Activated CD8-positive, alpha-beta memory T cell treated with anti-CD3 and anti-CD28 coated beads, Interleukin-2, amount 50 U/mL, for 24 hours (primary cell): ENCODE results near the gene SLC25A12.
"Not testable (repeated sequence)": the region's sequence is repeated elsewhere in the genome, so short reads cannot be mapped to it uniquely, and the experiment has no call there.

Experiments used
- DNase-seq: peaks from one replicate; pipeline ENCODE4 v3.0.0-alpha.2; 2020; ENCODE audit errors: extremely low read depth

SLC25A12 gene, protein sequence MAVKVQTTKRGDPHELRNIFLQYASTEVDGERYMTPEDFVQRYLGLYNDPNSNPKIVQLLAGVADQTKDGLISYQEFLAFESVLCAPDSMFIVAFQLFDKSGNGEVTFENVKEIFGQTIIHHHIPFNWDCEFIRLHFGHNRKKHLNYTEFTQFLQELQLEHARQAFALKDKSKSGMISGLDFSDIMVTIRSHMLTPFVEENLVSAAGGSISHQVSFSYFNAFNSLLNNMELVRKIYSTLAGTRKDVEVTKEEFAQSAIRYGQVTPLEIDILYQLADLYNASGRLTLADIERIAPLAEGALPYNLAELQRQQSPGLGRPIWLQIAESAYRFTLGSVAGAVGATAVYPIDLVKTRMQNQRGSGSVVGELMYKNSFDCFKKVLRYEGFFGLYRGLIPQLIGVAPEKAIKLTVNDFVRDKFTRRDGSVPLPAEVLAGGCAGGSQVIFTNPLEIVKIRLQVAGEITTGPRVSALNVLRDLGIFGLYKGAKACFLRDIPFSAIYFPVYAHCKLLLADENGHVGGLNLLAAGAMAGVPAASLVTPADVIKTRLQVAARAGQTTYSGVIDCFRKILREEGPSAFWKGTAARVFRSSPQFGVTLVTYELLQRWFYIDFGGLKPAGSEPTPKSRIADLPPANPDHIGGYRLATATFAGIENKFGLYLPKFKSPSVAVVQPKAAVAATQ

DNA sequence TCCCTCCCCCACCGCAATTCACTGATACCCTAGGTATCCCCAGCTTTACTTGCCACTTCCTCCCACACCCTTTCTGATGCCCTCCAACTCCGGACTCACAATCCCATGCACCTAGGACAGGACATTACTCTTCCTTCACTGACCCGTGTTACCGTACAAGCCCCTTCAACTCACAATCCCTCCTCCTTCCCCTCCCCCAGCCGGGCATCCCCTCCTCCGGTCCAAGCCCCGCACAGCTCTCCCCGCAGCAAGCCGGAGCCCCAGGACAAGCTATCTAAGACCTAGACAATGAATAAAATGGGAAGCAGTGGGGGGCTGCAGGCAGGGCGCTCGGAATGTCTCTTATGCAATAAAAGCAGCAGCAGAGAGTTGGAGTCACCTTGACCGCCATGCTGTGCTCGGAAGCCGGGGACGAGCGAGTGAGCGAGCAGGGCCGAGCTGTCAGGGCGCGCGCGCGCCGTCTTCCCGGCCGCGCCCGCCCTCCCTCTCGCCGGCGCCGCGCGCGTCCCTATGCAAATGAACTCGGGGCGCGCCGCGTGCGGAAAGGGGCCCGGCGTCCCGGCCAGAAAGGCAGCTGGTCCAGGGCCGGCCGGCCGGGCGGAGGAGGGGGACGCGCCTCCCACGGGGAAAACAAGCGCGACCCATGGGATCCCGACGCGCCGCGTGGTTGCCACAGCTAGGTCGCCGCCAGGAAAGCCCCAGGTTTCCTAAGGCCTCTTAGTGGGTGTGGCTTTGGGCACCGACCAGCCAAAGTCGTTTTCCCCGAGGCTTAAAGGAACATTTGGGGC, at the start of gene SLC25A12:
TSS of gene SLC25A12 (minus strand) at position 421 of the 788 bp plus-strand sequence. CDS start at position 391, 30 bp downstream.
- peak; percentile 40 for DNase-seq

DNA sequence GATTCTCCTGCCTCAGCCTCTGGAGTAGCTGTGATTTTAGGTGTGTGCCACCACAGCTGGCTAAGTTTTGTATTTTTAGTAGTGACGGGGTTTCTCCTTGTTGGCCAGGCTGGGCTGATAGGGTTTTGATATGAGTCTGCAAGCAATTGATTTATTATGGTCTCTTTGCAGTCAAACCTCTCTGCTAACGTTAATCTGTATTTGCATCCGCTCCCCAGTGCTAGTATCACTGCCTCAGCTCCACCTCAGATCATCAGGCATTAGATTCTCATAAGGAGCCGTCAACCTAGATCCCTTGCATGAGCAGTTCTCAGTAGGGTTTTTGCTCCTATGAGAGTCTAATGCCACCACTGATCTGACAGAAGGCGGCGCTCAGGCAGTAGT, 47.3 kb upstream of the SLC25A12 start:
- no peak for DNase-seq

DNA sequence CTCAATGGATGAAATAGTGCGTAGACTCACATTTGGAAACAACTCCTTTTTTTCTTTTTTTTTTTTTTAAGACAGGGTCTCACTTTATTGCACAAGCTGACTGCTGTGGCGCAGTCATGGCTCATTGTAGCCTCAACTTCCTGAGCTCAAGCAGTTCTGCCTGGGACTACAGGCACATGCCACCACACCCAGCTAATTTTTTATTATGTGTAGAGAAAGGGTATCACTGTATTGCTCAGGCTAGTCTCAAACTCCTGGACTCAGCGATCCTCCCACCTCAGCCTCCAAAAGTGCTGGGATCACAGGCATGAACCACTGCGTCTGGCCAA, 45.7 kb upstream of the SLC25A12 start:
- DNase-seq = no peak

DNA sequence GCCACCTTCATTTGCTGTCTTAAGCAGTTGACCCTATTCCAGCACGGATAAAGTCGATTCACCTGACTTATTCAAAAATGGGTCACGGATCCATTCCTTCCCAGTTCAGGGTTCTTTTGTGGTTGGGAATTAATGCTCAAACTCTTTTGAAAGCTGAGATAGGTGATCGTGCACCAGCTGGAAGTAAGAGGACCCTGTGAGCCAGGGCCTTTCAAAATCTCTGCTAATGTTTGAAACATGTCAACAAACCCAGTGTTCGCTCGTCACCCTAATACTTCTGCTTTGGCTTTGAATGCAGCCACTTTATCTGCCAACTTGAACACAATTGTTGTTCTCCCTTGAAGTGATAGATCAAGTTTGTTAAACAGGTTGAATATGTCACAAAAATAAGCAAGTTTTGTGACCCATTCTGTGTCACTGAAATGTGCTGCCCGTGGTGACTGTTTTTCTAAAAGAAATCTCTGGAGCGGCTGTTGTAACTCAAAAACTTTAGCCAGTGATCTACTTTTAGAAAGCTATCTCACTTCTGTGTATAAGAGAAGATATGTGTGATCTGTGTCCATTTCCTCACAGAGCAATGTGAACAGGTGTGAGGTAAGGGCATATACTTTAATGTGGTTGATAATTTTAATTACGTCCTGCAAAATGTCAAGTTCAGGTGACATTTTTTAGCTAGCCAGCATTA, 45.2 kb upstream of the SLC25A12 start:
- DNase-seq = no peak

DNA sequence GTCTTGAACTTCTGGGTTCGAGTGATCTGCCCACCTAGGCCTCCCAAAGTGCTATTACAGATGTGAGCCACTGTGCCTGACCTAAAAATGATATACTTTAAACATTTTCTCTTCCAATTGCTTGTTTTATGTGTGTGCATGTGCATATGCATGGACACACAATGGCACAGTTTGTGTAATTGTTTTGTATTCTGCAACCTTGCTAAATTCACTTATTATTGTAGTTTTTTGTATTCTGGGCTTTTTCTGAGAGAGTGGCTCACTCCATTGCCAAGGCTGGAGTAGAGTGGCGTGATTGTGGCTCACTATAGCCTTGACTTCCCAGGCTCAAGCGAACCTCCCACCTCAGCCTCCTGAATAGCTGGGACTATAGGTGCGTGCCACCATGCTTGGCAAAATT, 36.3 kb upstream of the SLC25A12 start:
- DNase-seq = no peak

DNA sequence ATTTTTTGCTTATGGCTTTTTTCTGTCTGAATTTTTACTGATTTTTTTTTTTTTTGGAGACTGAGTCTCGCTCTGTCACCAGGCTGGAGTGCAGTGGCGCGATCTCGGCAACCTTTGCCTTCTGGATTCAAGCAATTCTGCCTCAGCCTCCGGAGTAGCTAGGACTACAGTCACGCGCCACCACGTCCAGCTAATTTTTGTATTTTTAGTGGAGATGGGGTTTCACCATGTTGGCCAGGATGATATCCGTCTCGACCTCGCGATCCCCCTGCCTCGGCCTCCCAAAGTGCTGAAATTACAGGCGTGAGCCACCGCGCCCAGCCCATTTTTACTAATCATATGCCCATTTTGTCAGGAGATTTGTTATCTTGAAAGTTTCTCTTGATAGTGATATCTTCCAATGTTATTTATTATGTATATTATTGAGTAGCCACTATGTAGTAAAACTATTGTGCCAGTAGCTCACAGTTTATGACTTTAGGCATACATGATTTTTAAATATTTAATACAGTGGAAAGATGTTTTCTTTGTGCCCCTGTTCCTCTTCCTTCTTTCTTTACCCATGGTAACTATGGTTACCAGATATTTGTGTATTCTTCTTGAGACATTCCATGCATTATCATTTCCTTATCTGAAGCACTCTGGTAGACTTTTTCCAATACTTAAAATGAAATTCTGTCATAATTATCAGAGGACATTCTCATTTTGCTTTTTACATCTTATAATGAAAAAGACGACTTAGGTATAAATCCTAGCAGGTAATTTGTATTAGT, 30.3 kb upstream of the SLC25A12 start:
- DNase-seq = no peak

DNA sequence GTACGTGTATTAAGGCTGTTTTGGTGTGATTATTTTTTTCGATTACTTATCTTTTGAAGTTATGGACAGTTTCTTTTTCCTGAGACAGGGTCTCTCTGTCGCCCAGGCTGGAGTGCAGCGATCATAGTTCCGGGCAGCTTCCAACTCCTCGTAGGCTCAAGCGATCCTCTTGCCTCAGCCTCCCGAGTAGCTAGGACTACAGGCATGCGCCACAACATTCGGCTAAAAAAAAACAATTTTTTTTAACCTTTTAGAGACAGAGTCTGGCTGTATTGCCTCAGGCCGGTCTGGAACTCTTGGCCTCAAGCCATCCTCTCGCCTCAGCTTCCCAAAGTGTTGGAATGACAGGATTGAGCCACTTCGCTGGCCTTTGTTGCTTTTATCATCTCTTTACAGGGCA, 29.2 kb upstream of the SLC25A12 start:
- no peak for DNase-seq

DNA sequence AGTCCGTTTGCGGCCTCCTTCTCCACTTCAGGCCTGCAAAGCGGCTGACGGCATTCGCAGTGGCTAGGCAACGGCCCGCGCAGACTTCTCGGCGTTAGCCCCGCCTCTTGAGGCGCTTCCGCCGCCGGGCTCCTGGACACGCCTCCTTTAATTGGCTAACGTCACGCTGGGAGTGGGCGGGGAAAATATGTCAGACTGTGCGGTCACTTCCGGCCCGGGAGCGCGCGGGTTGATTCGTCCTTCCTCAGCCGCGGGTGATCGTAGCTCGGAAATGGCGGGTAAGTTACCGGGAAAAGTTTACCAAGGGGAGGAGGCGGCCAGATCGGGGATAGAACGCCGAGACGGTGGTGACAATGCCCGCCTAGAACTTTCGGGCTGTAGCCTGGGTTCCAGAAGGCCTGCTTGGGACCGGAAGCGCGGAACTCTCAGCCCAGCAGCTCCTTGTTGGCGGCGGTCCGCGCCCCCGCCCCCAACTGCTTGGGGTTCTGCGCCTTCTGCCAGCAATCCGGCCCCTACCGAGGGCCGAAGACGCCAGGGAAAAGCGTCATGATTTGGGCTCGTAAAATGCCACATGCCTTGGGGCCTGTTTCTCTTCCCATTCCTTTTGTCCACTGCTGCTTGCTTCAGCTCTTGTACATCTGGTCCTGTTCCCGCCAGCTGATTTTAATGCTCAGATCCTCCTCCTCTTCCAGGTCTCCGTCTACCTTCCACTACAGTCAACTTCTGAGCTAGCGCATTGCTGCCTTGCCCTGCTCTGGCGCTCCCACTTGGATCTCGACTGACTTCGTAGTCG, 28.4 kb upstream of the SLC25A12 start, which contains the start of gene HAT1:
TSS of gene HAT1 (plus strand) at position 232 of the 793 bp plus-strand sequence. CDS start at position 272, 40 bp downstream.
- peak; percentile 96 for DNase-seq

DNA sequence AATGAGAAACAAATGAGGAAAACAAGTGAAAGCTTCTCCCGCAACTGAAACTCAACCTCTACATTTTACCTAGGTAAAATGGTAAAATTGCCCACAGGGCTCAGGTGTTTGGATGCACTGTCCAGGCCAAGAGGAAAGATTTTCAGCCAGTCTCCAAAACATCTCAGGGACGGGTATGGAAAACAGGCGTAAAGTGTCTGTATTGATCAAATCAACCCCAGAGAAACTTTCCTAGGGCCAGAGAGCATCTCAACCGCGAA, 27.9 kb upstream of the SLC25A12 start:
- DNase-seq = no peak

DNA sequence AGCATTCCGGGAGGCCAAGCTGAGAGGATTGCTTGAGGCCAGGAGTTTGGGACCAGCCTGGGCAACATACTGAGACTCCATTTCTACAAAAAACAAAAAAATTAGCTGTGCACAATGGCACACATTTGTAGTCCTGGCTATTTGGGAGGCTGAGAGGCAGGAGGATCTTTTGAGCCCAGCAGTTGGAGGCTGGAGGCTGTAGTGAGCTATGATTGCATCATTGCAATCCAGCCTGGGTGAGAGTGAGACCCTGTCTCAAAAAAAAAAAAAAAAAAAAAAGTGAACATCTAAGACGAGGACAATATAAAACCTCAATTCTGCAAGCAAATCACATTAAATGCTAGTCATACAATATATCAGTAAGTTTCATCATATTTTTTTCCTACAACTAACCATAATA, 25.4 kb upstream of the SLC25A12 start:
- DNase-seq = no peak

DNA sequence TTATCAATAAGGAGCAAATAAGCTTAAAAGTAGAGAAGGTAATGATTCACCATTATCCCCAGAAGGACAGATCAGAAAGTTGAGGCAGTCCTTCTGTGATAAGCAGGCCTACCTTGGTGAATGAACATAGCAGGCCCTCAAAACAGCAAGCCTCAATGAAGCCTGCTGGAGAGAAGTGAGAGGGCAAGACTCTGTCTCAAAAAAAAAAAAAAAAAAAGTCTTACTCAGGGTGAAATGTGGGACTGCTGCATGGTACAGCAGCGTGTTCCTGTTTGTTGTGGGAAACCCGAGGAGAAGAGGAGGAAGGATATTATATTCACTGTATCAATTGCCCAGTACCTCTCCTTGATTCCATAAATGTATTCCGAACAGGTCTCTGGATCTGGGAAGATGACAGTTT, 19.5 kb upstream of the SLC25A12 start:
- no peak for DNase-seq

DNA sequence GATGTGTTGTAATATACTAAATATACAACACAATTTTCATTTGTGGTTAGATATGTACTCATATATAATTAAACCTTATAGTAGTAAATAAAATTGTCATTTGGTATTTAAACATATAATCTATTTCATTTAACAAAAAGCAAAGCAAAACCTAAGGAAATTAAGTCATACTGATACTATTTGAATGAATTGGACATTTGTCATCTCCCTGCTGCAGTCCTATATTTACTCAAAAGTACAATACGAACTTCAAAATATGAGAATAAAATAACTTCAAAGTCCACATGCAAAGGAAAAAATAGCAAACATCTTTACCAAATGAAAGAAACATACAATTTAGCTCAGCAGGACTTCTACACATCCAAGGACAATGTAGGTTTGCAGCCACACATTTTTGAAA, 16.4 kb upstream of the SLC25A12 start:
- no peak for DNase-seq

DNA sequence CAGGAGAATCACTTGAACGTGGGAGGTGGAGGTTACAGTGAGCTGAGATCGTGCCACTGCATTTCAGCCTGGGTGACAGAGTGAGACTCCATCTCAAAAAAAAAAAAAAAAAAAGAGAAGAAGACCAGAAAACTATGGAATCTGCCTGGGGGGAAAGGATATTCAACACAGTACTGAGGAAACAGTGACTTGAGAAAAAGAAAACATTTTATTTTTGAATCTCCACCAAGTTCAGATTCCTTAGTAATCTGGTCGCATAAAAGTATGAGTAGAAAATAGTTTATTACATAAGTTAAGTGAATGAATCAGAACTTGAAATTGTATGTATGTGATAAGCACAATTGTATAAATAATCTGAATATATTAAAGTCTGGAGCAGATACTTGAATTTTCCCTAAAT, 15.2 kb upstream of the SLC25A12 start:
- DNase-seq = no peak

DNA sequence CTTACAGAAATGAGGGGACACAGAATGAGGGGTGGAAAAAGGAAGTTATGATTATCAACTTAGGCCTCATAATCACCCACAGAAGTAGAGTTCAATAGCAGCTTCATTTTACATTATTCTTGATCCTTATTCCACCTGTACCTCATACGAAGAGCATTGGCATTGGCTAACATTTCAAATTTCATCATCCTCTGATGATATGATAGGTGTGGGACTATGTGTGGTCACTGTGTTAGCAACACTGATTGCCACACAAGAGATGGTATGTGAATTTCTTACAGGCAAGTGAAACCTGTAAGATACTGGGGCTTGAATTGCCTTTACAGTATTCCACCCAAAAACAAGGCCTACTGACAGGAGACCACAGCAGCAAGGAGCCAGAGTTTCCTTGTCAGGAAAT, 14.2 kb upstream of the SLC25A12 start:
- DNase-seq = no peak

DNA sequence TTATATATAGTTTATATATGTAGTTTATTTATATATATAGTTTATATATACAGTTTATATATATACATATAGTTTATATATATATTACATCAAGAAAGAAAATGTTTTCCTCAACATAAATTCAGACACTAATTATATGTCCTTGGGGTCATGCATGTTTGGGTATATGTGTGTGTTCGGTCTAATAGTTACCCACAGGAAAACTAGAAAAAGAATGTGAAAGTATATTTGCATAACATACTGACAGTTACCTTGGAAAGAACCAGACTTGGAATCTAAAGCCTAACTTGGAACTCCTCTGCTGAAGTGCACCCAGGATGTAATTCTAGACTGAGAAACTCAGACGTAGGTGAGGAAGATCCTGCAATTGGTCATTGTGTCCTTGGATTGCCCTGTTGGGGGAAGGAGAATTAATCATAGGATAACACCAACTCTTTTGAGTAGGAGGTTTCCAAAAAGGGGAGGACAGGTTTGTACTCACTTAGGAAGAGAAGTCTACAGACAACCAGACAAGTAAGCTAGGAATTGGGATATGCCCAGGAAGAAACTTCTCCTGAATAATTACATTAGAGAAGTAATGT, 8.9 kb upstream of the SLC25A12 start:
- no peak for DNase-seq

DNA sequence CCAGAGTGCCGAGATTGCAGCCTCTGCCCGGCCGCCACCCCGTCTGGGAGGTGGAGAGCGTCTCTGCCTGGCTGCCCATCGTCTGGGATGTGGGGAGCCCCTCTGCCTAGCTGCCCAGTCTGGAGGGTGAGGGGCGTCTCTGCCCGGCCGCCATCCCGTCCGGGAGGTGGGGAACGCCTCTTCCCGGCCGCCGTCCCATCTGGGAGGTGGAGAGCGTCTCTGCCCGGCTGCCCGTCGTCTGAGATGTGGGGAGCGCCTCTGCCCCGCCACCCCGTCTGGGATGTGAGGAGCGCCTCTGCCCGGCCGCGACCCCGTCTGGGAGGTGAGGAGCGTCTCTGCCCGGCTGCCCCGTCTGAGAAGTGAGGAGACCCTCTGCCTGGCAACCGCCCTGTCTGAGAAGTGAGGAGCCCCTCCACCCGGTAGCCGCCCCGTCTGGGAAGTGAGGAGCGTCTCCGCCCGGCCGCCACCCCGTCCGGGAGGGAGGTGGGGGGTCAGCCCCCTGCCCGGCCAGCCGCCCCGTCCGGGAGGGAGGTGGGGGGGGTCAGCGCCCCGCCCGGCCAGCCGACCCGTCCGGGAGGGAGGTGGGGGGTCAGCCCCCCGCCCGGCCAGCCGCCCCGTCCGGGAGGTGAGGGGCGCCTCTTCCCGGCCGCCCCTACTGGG, 5.7 kb upstream of the SLC25A12 start:
- not testable (repeated sequence) for DNase-seq

DNA sequence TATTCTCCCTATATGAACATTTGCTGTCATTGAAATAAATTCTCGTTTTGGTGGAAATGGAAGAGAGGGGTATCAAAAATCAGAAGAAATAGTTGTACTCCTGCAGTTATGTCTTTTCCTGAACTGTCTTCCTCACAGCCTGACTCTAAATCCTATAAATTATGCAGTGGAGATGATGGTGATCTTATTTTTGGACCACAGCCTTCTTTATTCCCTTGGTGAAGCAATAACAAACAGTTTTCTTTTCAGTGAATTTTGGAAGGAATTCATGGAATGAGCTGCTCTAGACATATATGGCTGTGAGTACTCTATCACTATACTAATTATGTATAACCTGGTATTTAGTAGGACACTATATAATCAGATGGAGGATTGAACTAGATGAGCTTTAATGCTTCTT, 1.7 kb upstream of the SLC25A12 start:
- DNase-seq = no peak

DNA sequence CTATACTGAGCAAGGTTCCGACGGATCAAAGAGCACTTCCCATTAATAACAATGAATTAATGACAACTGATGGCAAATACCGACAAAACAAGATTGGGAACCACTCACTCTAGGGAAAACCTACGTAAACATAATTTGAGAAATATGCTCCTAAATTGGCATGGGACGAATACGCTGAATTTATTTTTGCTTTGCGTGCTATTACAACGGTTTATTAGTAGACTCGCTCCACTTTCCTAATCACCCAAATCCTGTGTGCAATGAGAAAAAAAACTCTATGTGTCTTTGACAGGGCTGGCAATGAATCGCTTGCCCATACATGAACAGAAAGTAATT, 536 bp upstream of the SLC25A12 start:
- no peak for DNase-seq

DNA sequence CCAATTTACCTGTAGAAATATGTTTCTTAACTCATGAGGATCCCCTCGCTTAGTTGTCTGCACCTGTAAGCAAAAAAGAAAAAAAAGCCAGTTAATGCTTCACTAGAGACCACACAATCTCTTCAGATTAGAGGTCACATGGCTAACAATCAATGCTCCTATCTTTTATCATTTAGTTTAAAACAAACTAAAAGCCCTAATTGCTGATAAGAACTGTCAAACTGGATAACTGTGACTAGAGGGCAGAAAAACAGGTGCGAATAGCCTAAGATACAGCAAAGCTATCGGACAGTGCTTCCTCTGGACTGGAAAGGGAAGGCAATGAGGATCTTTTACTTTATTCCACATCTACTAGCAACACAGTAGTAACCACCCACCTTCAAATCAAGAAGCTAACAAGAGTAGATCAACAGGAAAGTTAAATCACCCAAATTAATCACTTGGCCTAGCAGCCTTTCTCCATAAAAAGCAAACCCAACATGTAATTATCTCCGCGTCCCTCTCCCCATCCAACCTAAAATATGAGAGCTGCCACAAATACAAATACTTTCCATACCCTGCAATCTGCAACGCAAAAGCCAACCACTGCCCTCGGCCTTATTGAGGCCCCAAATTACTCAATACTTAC, 734 bp downstream of the SLC25A12 start:
- no peak for DNase-seq
